Caco-2 (cell line): ENCODE results near the gene ZNF276. TPM values are rescaled to one million over a fixed set of nuclear protein-coding genes. Genes with fewer than 3 reads are reported as not detected.

Experiments used
- BruUV-seq: library from RNA; stranded (reverse); fragments of 400-500 nt; replicated peaks from 2 replicates; lab custom pipeline; 2021; lab: Mats Ljungman, UMichigan
- CTCF ChIA-PET: fragments of 300-600 bp; sonication (Branson Sonifier 250); formaldehyde crosslinking; loops from one replicate; lab custom pipeline; 2022; ENCODE audit warnings: antibody characterized with exemption; lab: Charles Lee
- POLR2A ChIA-PET: fragments of 300-600 bp; sonication (Branson Sonifier 250); formaldehyde crosslinking; loops from one replicate; lab custom pipeline; 2022; ENCODE audit warnings: antibody characterized with exemption; lab: Charles Lee
- DNase-seq, 2 experiments: peaks; one replicate each; pipeline versions ENCODE4 v3.0.0 to v3.0.0-alpha.2; 2020 to 2022
- H3K27me3 ChIP-seq: replicated peaks from 2 replicates; pipeline ENCODE4 v1.6.0; 2011; ENCODE audit warnings: low read length; ENCODE audit not compliant: control insufficient read depth, insufficient read depth
- H3K36me3 ChIP-seq: 2 replicates; pipeline ENCODE4 v1.5.1; 2011; ENCODE audit warnings: low read length; ENCODE audit not compliant: control insufficient read depth, insufficient read depth
- H3K4me1 ChIP-seq: fragments of 250-450 bp; sonication (Bioruptor Pico); 2 replicates; pipeline ENCODE4 v1.5.1; 2020; ENCODE audit warnings: mild to moderate bottlenecking
- H3K4me3 ChIP-seq: 2 replicates; pipeline ENCODE4 v1.5.1; 2011; ENCODE audit warnings: low read depth, mild to moderate bottlenecking, control low read depth, low read length
- H3K9me3 ChIP-seq: fragments of 250-450 bp; sonication (Bioruptor Pico); 2 replicates; pipeline ENCODE4 v1.5.1; 2020; ENCODE audit warnings: mild to moderate bottlenecking, moderate library complexity
- H3K27ac Mint-ChIP-seq: one replicate; pipeline ENCODE4 v1.8.0; 2022; ENCODE audit warnings: mixed read lengths; ENCODE audit not compliant: unreplicated experiment
- H3K27me3 Mint-ChIP-seq: one replicate; pipeline ENCODE4 v1.8.0; 2022; ENCODE audit warnings: mixed read lengths; ENCODE audit not compliant: insufficient read depth, unreplicated experiment
- H3K36me3 Mint-ChIP-seq: one replicate; pipeline ENCODE4 v1.8.0; 2022; ENCODE audit warnings: mild to moderate bottlenecking, mixed read lengths; ENCODE audit not compliant: insufficient read depth, unreplicated experiment
- H3K4me1 Mint-ChIP-seq: one replicate; pipeline ENCODE4 v1.8.0; 2022; ENCODE audit warnings: low read depth, mixed read lengths; ENCODE audit not compliant: unreplicated experiment
- H3K4me3 Mint-ChIP-seq: one replicate; pipeline ENCODE4 v1.8.0; 2022; ENCODE audit warnings: mild to moderate bottlenecking, moderate library complexity, mixed read lengths; ENCODE audit not compliant: unreplicated experiment
- H3K9me3 Mint-ChIP-seq: one replicate; pipeline ENCODE4 v1.8.0; 2022; ENCODE audit warnings: mixed read lengths; ENCODE audit not compliant: unreplicated experiment
- intact Hi-C: fragments of 100-400 bp; cut with micrococcal nuclease; formaldehyde crosslinking; loops from one replicate; pipeline ENCODE4 v1.10.0; 2022; ENCODE audit not compliant: unreplicated experiment
- total RNA-seq: library from RNA; stranded (reverse); gene quantifications from 2 replicates; pipeline ENCODE4 v1.2.3, GENCODE V29; 2022
- TF ChIP-seq, protein P1 (sequence below), 2 experiments: fragments of 200-600 bp in 1 of 2; IDR thresholded peaks; 1 replicate in 1 of 2; 2 replicates in 1 of 2; pipeline versions ENCODE4 v1.5.1 to v1.8.0; 2011 to 2022; ENCODE audit warnings: antibody characterized with exemption in 1 of 2, control low read depth in 1 of 2, inconsistent platforms in 1 of 2, low read depth in 1 of 2, low read length in 1 of 2, mild to moderate bottlenecking in 1 of 2, moderate library complexity in 1 of 2; ENCODE audit not compliant: insufficient read depth in 1 of 2, severe bottlenecking in 1 of 2, unreplicated experiment in 1 of 2

The ZNF276 gene
- total RNA-seq, 1 experiment from 2014 or later: 28.1 TPM

DNA sequence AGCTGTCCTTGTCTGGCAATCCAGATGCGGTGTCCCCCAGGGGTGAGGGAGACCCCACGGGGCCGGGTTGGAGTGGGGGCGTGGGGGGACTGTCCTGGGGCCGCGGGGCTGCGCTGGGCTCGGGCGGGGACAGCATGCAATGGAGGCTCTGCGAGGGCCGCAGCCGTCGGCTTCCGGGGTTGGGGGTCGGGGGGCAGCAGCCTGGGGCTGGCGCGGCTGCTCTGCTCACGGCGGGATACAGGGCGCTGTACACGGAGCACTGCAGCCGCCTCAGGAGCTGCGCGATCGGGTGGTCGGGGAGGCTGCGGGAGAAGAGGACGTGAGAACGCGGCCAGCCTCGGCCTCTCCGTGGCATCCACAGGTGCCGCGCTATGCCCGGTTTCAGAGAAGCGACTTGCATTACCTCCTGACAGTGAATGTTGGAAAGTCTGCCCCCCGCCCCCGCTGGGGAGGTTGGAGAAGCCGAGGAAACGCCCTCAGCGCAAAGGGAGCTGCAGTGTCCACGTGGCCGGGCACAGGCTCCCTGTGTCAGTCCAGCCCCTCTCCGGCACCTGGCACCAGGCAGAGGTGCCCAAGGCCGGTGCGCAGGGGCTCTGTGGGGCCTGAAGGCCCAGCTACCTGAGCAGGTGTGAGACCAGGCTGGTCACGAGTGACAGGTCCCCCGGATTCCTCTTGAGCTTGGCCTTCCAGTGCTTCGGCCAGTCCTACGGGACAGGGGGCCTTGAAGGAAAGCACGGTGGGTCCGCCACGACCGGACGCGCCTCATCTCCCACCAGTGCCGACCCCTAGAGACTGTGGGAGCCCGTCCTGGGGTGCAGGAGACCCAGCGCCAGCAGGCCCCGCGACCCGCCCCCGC, 10.4 kb upstream of the ZNF276 start:
- Histone ChIP-seq H3K4me1 (peaks cover 6% of the 10 kb centered on the region; the same call in 1 of the 2 replicates), H3K9me3 (no peaks in the 10 kb centered on the region), H3K4me3 (no peak overlapping the region; the same call in 1 of the 2 replicates), H3K27me3 (no peaks in the 10 kb centered on the region), H3K36me3 (no peaks in the 10 kb centered on the region)
- Mint-ChIP-seq H3K36me3 (peaks cover 16% of the 10 kb centered on the region), H3K27me3 (no peaks in the 10 kb centered on the region), H3K4me1 (no peaks in the 10 kb centered on the region), H3K4me3 (no peak overlapping the region), H3K9me3 (no peaks in the 10 kb centered on the region), H3K27ac (no peak overlapping the region)
- DNase-seq: no peak
- TF ChIP-seq, protein P1, sequence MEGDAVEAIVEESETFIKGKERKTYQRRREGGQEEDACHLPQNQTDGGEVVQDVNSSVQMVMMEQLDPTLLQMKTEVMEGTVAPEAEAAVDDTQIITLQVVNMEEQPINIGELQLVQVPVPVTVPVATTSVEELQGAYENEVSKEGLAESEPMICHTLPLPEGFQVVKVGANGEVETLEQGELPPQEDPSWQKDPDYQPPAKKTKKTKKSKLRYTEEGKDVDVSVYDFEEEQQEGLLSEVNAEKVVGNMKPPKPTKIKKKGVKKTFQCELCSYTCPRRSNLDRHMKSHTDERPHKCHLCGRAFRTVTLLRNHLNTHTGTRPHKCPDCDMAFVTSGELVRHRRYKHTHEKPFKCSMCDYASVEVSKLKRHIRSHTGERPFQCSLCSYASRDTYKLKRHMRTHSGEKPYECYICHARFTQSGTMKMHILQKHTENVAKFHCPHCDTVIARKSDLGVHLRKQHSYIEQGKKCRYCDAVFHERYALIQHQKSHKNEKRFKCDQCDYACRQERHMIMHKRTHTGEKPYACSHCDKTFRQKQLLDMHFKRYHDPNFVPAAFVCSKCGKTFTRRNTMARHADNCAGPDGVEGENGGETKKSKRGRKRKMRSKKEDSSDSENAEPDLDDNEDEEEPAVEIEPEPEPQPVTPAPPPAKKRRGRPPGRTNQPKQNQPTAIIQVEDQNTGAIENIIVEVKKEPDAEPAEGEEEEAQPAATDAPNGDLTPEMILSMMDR (IDR thresholded peaks at IDR 0.05; ENCODE audit: insufficient read depth in 1 of 2, low read depth in 1 of 2, low read length in 1 of 2, severe bottlenecking in 1 of 2, unreplicated experiment in 1 of 2): no peak
- no TSS peak for BruUV-seq
- intact Hi-C loops: loop anchor here (1.0 kb wide), 1 partner anchor 10 kb away; the partner anchor contains the start of gene SPATA2L
- CTCF ChIA-PET: interaction anchor here (0.5 to 2.5 kb wide), 3 partner anchors 9 to 11 kb away, joined by 4 to 14 read pairs (median 7); partner anchors contain the start of gene SPATA2L
- POLR2A ChIA-PET: interaction anchor here (1.5 kb wide), 1 partner anchor 11 kb away, joined by 5 read pairs; no protein-coding TSS in a partner anchor

DNA sequence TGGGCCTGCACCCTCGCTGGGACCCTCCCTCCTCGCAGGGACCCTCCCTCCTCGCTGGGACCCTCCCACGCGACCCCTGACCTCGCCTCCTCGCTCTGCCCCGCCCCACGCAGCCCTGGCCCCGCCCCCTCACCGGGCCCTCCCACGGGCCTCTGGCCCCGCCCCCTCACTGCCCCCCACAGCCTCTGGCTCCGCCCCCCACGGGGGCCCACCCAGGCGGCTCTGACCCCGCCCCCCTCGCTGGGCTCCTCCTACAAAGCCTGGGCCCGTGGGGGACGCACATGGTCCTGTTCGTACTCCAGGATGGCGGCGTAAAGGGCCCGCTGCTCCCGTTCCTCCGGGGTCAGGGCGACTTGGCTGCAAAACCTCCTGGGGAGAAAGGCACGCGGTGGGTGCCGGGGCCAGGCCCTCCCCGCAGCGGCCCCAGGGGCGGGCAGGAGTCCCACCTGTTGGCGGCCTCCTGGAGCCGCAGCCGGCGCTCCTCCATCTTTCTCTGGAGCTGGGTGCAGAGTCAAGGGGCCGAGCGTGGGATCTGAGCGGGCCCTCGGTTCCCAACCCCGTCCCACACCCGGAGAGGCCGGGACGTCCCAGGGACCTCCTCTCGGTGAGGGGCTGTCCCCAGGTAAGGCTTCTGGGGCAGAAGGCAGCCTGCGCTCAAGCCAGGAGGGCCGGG, 9.6 kb upstream of the ZNF276 start:
- Mint-ChIP-seq H3K36me3 (peaks cover 22% of the 10 kb centered on the region), H3K4me3 (peak overlapping the region; percentile 82), H3K9me3 (no peaks in the 10 kb centered on the region), H3K4me1 (no peaks in the 10 kb centered on the region), H3K27ac (peak overlapping the region; percentile 69), H3K27me3 (no peaks in the 10 kb centered on the region)
- peak; percentile 82 to 85 for DNase-seq
- POLR2A ChIA-PET: interaction anchor here (1.5 kb wide), 1 partner anchor 12 kb away, joined by 5 read pairs; no protein-coding TSS in a partner anchor
- CTCF ChIA-PET: interaction anchor here (0.5 to 2.1 kb wide), 2 partner anchors 10 to 11 kb away, joined by 4 to 15 read pairs; partner anchors contain the start of gene SPATA2L
- H3K27me3 ChIP-seq: no peaks in the 10 kb centered on the region
- peak overlapping the region; percentile 50 for H3K4me3 ChIP-seq
- TSS peak; percentile 62 for BruUV-seq
- intact Hi-C loops: loop anchor here (1.0 kb wide), 2 partner anchors 9 to 10 kb away; partner anchors contain the start of genes SPATA2L and VPS9D1
- H3K4me1 ChIP-seq: peaks cover 6% of the 10 kb centered on the region; the same call in 1 of the 2 replicates
- no peaks in the 10 kb centered on the region for H3K9me3 ChIP-seq
- no peaks in the 10 kb centered on the region for H3K36me3 ChIP-seq
- TF ChIP-seq, protein P1 (IDR thresholded peaks at IDR 0.05; ENCODE audit: insufficient read depth in 1 of 2, low read depth in 1 of 2, low read length in 1 of 2, severe bottlenecking in 1 of 2, unreplicated experiment in 1 of 2): peak in 1 of 2 experiments; percentile 16
